DND-41 (cell line): ENCODE data around the gene NAMPT.

Experiments used
- ATAC-seq: fragments of 200-7000 bp; cut with Tn5 transposase; 3 replicates; pipeline ENCODE4 v1.9.1; 2021; ENCODE audit warnings: low read depth; ENCODE audit not compliant: insufficient read depth
- DNase-seq: peaks from one replicate; pipeline ENCODE4 v3.0.0-alpha.2; 2020
- H2AFZ ChIP-seq: 2 replicates; pipeline ENCODE4 v1.6.0; 2012; ENCODE audit warnings: low read depth, low read length
- H3K27ac ChIP-seq: 2 replicates; pipeline ENCODE4 v1.5.1; 2012; ENCODE audit warnings: low read length, inconsistent platforms
- H3K27me3 ChIP-seq: fragments of 200-600 bp; sonication (generic); 2 replicates; pipeline ENCODE4 v1.6.0; 2012; ENCODE audit warnings: low read length, mild to moderate bottlenecking, inconsistent platforms; ENCODE audit not compliant: insufficient read depth, poor library complexity
- H3K36me3 ChIP-seq: 2 replicates; pipeline ENCODE4 v1.5.1; 2012; ENCODE audit warnings: low read length, inconsistent platforms; ENCODE audit not compliant: insufficient read depth
- H3K4me1 ChIP-seq: 2 replicates; pipeline ENCODE4 v1.5.1; 2012; ENCODE audit warnings: mild to moderate bottlenecking, low read length; ENCODE audit not compliant: insufficient read depth
- H3K4me2 ChIP-seq: 2 replicates; pipeline ENCODE4 v1.6.0; 2012; ENCODE audit warnings: mild to moderate bottlenecking, moderate library complexity, low read length, inconsistent platforms; ENCODE audit not compliant: insufficient read depth
- H3K4me3 ChIP-seq, 2 experiments: fragments of 200-600 bp in 1 of 2; shearing (Covaris generic) in 1 of 2; 2 replicates each; pipeline ENCODE4 v1.5.1; 2012 to 2016; ENCODE audit warnings: inconsistent platforms in 2 of 2, low read length in 2 of 2, mild to moderate bottlenecking in 2 of 2, low read depth in 1 of 2, moderate library complexity in 1 of 2
- H3K79me2 ChIP-seq: 2 replicates; pipeline ENCODE4 v1.6.0; 2012; ENCODE audit warnings: low read length, inconsistent platforms; ENCODE audit not compliant: insufficient read depth
- H3K9ac ChIP-seq: 2 replicates; pipeline ENCODE4 v1.6.0; 2012; ENCODE audit warnings: low read depth, mild to moderate bottlenecking, inconsistent platforms, low read length, moderate library complexity
- H3K9me3 ChIP-seq: 2 replicates; pipeline ENCODE4 v1.5.1; 2012; ENCODE audit warnings: low read length, moderate library complexity, mild to moderate bottlenecking, inconsistent platforms; ENCODE audit not compliant: insufficient read depth, severe bottlenecking
- H4K20me1 ChIP-seq: 2 replicates; pipeline ENCODE4 v1.6.0; 2012; ENCODE audit warnings: low read length; ENCODE audit not compliant: insufficient read depth
- EZH2 ChIP-seq: IDR thresholded peaks from 3 replicates; pipeline ENCODE4 v1.6.1; 2012; ENCODE audit warnings: borderline replicate concordance, low read depth, mild to moderate bottlenecking, moderate library complexity, low read length, inconsistent platforms; ENCODE audit not compliant: severe bottlenecking
- TF ChIP-seq, protein P1 (sequence below): IDR thresholded peaks from 2 replicates; pipeline ENCODE4 v1.5.1; 2012; ENCODE audit warnings: borderline replicate concordance, low read length, moderate library complexity, mild to moderate bottlenecking; ENCODE audit not compliant: poor library complexity, severe bottlenecking; ENCODE audit errors: extremely low read depth

NAMPT gene

DNA sequence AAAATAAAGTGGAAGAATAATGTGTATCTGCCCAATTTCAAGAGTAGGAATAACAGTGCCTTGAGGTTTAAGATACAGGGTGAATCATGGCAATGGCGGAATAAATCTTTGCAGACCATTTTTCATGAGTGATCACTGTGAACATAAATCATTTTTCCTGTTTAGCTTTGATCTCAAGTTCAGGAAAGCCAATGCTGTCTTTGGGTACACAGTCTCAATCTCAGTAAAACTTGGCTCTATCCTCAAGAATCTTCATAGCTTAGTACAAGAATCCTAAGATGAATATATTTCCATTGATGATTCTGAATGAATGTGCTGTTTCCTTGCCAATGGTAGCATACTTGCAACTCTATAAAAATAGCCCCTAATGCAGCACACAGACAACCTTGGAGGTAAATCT lies 6.8 kb downstream of the NAMPT start:
- no peak overlapping the region for H3K4me2 ChIP-seq
- no peak for ATAC-seq
- no peak for DNase-seq
- TF ChIP-seq, protein P1, sequence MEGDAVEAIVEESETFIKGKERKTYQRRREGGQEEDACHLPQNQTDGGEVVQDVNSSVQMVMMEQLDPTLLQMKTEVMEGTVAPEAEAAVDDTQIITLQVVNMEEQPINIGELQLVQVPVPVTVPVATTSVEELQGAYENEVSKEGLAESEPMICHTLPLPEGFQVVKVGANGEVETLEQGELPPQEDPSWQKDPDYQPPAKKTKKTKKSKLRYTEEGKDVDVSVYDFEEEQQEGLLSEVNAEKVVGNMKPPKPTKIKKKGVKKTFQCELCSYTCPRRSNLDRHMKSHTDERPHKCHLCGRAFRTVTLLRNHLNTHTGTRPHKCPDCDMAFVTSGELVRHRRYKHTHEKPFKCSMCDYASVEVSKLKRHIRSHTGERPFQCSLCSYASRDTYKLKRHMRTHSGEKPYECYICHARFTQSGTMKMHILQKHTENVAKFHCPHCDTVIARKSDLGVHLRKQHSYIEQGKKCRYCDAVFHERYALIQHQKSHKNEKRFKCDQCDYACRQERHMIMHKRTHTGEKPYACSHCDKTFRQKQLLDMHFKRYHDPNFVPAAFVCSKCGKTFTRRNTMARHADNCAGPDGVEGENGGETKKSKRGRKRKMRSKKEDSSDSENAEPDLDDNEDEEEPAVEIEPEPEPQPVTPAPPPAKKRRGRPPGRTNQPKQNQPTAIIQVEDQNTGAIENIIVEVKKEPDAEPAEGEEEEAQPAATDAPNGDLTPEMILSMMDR: no peak
- TF ChIP-seq EZH2: no peak
- H3K4me1 ChIP-seq: peaks cover 7% of the 10 kb centered on the region; the same call in 1 of the 2 replicates
- H4K20me1 ChIP-seq: peaks cover 6% of the 10 kb centered on the region; the same call in 1 of the 2 replicates
- H2AFZ ChIP-seq: no peak overlapping the region
- peaks cover 47% of the 10 kb centered on the region for H3K79me2 ChIP-seq
- H3K36me3 ChIP-seq: peaks cover 22% of the 10 kb centered on the region
- H3K4me3 ChIP-seq: no peak overlapping the region
- H3K27me3 ChIP-seq: no peaks in the 10 kb centered on the region
- no peak overlapping the region for H3K27ac ChIP-seq
- no peaks in the 10 kb centered on the region for H3K9me3 ChIP-seq
- no peak overlapping the region for H3K9ac ChIP-seq

GRCh38 chr7:106276513-106276912 lies 8.3 kb downstream of the NAMPT start:
- H3K27me3 ChIP-seq: no peaks in the 10 kb centered on the region
- no peak for TF ChIP-seq EZH2
- TF ChIP-seq, protein P1: no peak
- H2AFZ ChIP-seq: no peak overlapping the region
- no peaks in the 10 kb centered on the region for H3K9me3 ChIP-seq
- no peak overlapping the region for H3K4me3 ChIP-seq
- H3K79me2 ChIP-seq: peaks cover 32% of the 10 kb centered on the region
- H3K36me3 ChIP-seq: peaks cover 24% of the 10 kb centered on the region
- no peak overlapping the region for H3K9ac ChIP-seq
- no peak for ATAC-seq
- no peak for DNase-seq
- 0 out of 2 replicates have a peak, but pooled peaks cover 6% of the 10 kb centered on the region for H4K20me1 ChIP-seq
- H3K27ac ChIP-seq: no peak overlapping the region
- H3K4me2 ChIP-seq: no peak overlapping the region
- peaks cover 4% of the 10 kb centered on the region; the same call in 1 of the 2 replicates for H3K4me1 ChIP-seq

GRCh38 chr7:106273009-106273668 lies 11.6 kb downstream of the NAMPT start:
- Histone ChIP-seq H4K20me1 (0 out of 2 replicates have a peak, but pooled peaks cover under 1% of the 10 kb centered on the region), H3K27me3 (no peaks in the 10 kb centered on the region), H3K4me2 (no peak overlapping the region), H3K4me1 (no peaks in the 10 kb centered on the region), H3K9me3 (no peaks in the 10 kb centered on the region), H3K36me3 (peaks cover 55% of the 10 kb centered on the region), H3K4me3 (no peak overlapping the region), H3K9ac (no peak overlapping the region), H3K79me2 (peaks cover 7% of the 10 kb centered on the region), H2AFZ (no peak overlapping the region), H3K27ac (no peak overlapping the region)
- DNase-seq (no peak), ATAC-seq (no peak)
- TF ChIP-seq EZH2: no peak
- TF ChIP-seq, protein P1: no peak
